HL-60 (cell line): ENCODE results near the gene SCGB2B2.
A peak's percentile ranks its signal among the peaks of the same experiment; 100 is the strongest.

ENCODE experiments used
- DNase-seq, 2 experiments: peaks; one replicate each; pipeline ENCODE4 v3.0.0-alpha.2; 2010 to 2020; ENCODE audit warnings: low read depth in 1 of 2, low spot score in 1 of 2
- H3K27ac ChIP-seq: fragments of 250-450 bp; sonication (Bioruptor Pico); replicated peaks from 2 replicates; pipeline ENCODE4 v1.5.1; 2020; ENCODE audit warnings: mild to moderate bottlenecking, moderate library complexity
- H3K27me3 ChIP-seq: fragments of 250-450 bp; sonication (Bioruptor Pico); 2 replicates; pipeline ENCODE4 v1.5.1; 2021; ENCODE audit warnings: mild to moderate bottlenecking, moderate library complexity; ENCODE audit not compliant: insufficient read depth, poor library complexity, severe bottlenecking
- H3K4me3 ChIP-seq: replicated peaks from 2 replicates; pipeline ENCODE4 v1.5.1; 2011; ENCODE audit warnings: mild to moderate bottlenecking, control low read depth, low read length; ENCODE audit not compliant: insufficient read depth
- GABPA ChIP-seq: IDR thresholded peaks from 2 replicates; pipeline ENCODE4 v1.6.1; 2012; ENCODE audit warnings: low read depth
- POLR2AphosphoS5 ChIP-seq: IDR thresholded peaks from 2 replicates; pipeline ENCODE4 v1.6.1; 2012; ENCODE audit warnings: low read depth
- SPI1 ChIP-seq: IDR thresholded peaks from 2 replicates; pipeline ENCODE4 v1.6.1; 2012; ENCODE audit warnings: low read depth, mild to moderate bottlenecking, borderline replicate concordance
- long read RNA-seq: library from polyadenylated mRNA; unstranded; transcript quantifications from one replicate; pipeline ENCODE4 v2.0.0, GENCODE V29; 2020
- TF ChIP-seq, protein P1 (sequence below): IDR thresholded peaks from 2 replicates; pipeline ENCODE4 v1.6.1; 2012; ENCODE audit warnings: low read depth; ENCODE audit not compliant: insufficient replicate concordance
- TF ChIP-seq, protein P2 (sequence below): IDR thresholded peaks from one replicate; pipeline ENCODE4 v1.5.1; 2011; ENCODE audit warnings: low read length, control low read depth, inconsistent platforms; ENCODE audit not compliant: insufficient read depth

Gene SCGB2B2, protein sequence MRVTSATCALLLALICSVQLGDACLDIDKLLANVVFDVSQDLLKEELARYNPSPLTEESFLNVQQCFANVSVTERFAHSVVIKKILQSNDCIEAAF
- long read RNA-seq, result 0 reads

DNA sequence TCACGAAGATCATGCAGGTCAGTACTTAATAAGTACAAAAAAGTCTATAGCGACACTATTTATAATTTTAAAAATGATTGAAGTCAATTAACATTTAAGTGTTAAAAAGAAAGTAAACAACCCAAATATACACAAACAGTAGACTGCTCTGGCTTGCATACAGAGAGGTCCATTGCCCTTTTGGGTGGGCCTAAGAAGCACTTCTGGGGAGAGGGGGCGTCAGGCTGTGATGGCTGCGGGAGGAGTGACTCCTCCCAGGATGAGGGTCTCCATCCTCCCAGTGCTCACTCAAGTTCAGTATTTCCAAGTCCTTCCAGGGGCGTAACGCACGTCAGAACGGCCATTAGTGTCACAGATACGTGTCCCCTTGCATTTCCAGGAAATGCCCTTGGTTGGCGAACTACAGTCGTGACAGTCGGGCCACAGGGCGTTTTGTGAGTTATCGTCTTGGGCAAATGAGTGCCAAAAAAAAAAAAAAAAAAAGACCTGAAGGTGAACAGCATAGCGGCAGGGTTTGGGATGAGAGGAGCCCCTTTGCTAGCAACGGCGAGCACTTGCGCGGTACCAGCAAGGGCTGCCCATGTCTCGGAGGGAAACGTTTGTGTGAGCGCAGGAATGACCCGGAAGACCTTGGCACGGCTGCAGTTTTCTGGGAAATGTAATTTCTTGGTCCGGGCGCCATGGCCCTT, at the start of gene SCGB2B2:
TSS of gene SCGB2B2 (minus strand) at position 463 of the 689 bp plus-strand sequence. CDS start 82,596 bp downstream, outside the sequence.
- Histone ChIP-seq H3K27ac (peak within 1 kb of the TSS; percentile 96), H3K27me3 (no peaks in the 10 kb centered on the region), H3K4me3 (peak within 1 kb of the TSS; percentile 55)
- DNase-seq, result peak in 1 of 2 experiments; percentile 59
- TF ChIP-seq, protein P1, sequence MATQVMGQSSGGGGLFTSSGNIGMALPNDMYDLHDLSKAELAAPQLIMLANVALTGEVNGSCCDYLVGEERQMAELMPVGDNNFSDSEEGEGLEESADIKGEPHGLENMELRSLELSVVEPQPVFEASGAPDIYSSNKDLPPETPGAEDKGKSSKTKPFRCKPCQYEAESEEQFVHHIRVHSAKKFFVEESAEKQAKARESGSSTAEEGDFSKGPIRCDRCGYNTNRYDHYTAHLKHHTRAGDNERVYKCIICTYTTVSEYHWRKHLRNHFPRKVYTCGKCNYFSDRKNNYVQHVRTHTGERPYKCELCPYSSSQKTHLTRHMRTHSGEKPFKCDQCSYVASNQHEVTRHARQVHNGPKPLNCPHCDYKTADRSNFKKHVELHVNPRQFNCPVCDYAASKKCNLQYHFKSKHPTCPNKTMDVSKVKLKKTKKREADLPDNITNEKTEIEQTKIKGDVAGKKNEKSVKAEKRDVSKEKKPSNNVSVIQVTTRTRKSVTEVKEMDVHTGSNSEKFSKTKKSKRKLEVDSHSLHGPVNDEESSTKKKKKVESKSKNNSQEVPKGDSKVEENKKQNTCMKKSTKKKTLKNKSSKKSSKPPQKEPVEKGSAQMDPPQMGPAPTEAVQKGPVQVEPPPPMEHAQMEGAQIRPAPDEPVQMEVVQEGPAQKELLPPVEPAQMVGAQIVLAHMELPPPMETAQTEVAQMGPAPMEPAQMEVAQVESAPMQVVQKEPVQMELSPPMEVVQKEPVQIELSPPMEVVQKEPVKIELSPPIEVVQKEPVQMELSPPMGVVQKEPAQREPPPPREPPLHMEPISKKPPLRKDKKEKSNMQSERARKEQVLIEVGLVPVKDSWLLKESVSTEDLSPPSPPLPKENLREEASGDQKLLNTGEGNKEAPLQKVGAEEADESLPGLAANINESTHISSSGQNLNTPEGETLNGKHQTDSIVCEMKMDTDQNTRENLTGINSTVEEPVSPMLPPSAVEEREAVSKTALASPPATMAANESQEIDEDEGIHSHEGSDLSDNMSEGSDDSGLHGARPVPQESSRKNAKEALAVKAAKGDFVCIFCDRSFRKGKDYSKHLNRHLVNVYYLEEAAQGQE, result no peak
- peak; percentile 97 for TF ChIP-seq GABPA
- no peak for TF ChIP-seq SPI1
- TF ChIP-seq POLR2AphosphoS5, result no peak

DNA sequence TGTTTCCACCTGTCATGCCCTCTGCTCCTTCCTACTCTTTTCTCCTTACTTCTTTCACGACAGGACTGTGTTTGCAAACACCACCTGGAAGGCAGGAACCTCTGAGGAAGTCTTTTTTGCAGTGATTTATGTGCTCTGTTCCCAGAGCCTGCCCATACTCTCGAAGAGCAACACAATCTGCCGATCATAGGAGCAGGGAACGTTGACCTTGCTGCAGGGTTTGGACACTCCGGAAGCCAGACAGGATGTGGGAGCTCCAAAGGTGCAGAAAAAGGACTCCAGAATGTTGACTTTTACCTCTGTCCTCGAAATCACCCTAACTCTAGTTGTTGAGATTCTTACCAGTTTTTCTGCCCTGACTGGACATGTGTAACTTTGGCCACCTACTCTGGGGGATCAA, 48.4 kb upstream of the SCGB2B2 start:
- no peak for TF ChIP-seq POLR2AphosphoS5
- TF ChIP-seq SPI1, result no peak
- TF ChIP-seq GABPA, result no peak
- no peak for DNase-seq
- no peak overlapping the region for H3K4me3 ChIP-seq
- H3K27me3 ChIP-seq, result no peaks in the 10 kb centered on the region
- no peak overlapping the region for H3K27ac ChIP-seq

DNA sequence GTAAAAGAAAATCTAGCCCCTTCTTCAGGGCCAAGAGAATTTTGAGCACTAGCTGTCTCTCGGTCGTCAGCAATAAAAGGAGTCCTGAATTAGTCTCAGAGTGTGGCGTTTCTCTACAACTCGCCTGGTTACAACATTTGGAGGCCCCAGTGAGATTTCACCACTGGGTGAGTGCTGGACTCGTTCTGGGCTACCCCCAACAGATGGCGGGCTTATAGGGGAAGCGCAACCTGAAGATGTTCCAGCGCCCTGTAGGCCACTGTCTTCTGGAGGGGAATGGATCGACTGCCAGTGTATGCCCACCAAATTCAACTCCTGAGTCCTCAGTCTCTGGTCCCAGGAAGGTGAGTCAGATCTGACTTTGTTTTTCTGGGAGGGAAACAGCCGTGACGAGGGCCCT, 45.4 kb upstream of the SCGB2B2 start:
- Histone ChIP-seq H3K27me3 (no peaks in the 10 kb centered on the region), H3K4me3 (no peak overlapping the region)
- TF ChIP-seq, protein P1, result no peak
- TF ChIP-seq POLR2AphosphoS5, result no peak
- no peak for TF ChIP-seq SPI1
- TF ChIP-seq GABPA, result no peak
- TF ChIP-seq, protein P2, sequence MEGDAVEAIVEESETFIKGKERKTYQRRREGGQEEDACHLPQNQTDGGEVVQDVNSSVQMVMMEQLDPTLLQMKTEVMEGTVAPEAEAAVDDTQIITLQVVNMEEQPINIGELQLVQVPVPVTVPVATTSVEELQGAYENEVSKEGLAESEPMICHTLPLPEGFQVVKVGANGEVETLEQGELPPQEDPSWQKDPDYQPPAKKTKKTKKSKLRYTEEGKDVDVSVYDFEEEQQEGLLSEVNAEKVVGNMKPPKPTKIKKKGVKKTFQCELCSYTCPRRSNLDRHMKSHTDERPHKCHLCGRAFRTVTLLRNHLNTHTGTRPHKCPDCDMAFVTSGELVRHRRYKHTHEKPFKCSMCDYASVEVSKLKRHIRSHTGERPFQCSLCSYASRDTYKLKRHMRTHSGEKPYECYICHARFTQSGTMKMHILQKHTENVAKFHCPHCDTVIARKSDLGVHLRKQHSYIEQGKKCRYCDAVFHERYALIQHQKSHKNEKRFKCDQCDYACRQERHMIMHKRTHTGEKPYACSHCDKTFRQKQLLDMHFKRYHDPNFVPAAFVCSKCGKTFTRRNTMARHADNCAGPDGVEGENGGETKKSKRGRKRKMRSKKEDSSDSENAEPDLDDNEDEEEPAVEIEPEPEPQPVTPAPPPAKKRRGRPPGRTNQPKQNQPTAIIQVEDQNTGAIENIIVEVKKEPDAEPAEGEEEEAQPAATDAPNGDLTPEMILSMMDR, result no peak

DNA sequence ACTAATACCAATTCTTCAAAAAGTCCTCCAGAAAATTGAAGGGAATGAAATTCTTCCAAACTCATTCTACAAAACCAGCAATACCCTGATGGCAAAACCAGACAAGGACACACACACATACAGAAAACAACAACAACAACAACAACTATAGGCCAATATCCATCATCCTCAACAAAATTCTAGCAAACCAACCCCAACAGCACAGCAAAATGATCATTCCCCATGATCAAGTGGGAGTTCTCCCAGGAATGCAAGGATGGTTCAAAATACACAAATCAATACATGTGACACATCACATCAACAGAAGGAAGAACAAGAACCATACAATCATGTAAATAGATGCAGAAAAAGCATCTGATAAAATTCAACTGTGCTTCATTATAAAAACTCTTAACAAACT, 38.4 kb upstream of the SCGB2B2 start:
- H3K27ac ChIP-seq, result no peak overlapping the region
- no peak overlapping the region for H3K4me3 ChIP-seq
- DNase-seq, result no peak
- H3K27me3 ChIP-seq, result no peaks in the 10 kb centered on the region
- TF ChIP-seq SPI1 (no peak), POLR2AphosphoS5 (no peak), GABPA (no peak)
- TF ChIP-seq, protein P1, result no peak
- TF ChIP-seq, protein P2, result no peak

More for the DNA sequence above, 45.4 kb upstream of the SCGB2B2 start:
- no peak overlapping the region for H3K27ac ChIP-seq
- no peak for DNase-seq
